ENCODE results near the gene PON3.

The PON3 gene

GRCh38 chr7:95327356-95327755 lies 68.8 kb downstream of the PON3 start:
- Histone ChIP-seq H3K4ac (ENCODE audit: low read length) (no peak overlapping the region), H2AK5ac (ENCODE audit: low read depth, low read length) (no peak overlapping the region)
- 100% methylated on average over 1 of the region's 3 CpGs; no CpG with 5 or more reads in 1 of the 2 donors for WGBS, 2 donors (ENCODE audit: extremely low coverage in 2 of 2, insufficient read length in 2 of 2, insufficient replicate concordance in 1 of 2)

DNA sequence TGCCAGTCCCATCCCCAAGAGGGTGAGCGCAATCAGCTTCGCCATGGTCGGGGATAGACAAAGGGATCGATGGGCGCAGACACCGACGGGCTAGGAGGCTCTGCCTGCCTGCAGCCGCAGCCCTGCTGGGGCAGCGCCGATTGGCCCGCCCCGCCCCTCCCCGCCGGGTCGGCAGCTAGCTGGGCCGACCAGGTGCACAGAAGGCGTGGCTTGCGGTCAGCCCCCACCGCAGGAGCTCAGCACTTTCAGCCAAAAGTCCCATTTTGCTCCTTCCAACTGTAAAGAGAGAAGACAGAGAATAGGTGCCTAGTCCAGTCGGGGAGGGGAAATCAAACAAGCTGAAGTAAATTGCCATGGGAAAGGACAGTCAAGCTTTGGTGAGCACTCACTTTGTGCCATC lies 71.7 kb downstream of the PON3 start, which contains the start of gene PON1:
Gene PON1, minus strand, starts transcription at position 102 of the 400 bp plus-strand sequence. Its CDS starts 57 bp downstream, at position 45.
- H2BK15ac ChIP-seq (ENCODE audit: low read length): peak within 1 kb of the TSS; percentile 33
- H2BK120ac ChIP-seq (ENCODE audit: low read depth, low read length): no peak within 1 kb of the TSS
- H3K18ac ChIP-seq (ENCODE audit: low read length): peak within 1 kb of the TSS; percentile 60
- no peak for DNase-seq (ENCODE audit: low spot score)
- H3K4me2 ChIP-seq (ENCODE audit: insufficient read depth, low read length, poor library complexity, severe bottlenecking): no peak within 1 kb of the TSS
- no peak within 1 kb of the TSS for H4K91ac ChIP-seq (ENCODE audit: low read depth, low read length, poor library complexity)
- no peak within 1 kb of the TSS for H3K9ac ChIP-seq (ENCODE audit: low read depth, low read length, poor library complexity)
- H3K23ac ChIP-seq (ENCODE audit: low read depth, low read length, poor library complexity): peak within 1 kb of the TSS; percentile 17
- H3K36me3 ChIP-seq (replicated peaks in 1 of 2; ENCODE audit: control insufficient read depth in 2 of 2, insufficient read depth in 2 of 2, low read length in 2 of 2): no peaks in the 10 kb centered on the region
- no peak within 1 kb of the TSS for H3K4ac ChIP-seq (ENCODE audit: low read length)
- no peak within 1 kb of the TSS for H2BK12ac ChIP-seq (ENCODE audit: low read length)
- WGBS, 2 donors (ENCODE audit: extremely low coverage in 2 of 2, insufficient read length in 2 of 2, insufficient replicate concordance in 1 of 2): no CpG with 5 or more reads among the region's 20 CpGs
- H3K4me1 ChIP-seq (ENCODE audit: control insufficient read depth in 2 of 2, insufficient read depth in 1 of 2, low read depth in 1 of 2, low read length in 2 of 2): no peaks in the 10 kb centered on the region
- no peaks in the 10 kb centered on the region for H3K79me1 ChIP-seq (ENCODE audit: low read depth, low read length)
- H3K14ac ChIP-seq (ENCODE audit: low read length): no peak within 1 kb of the TSS
- H2AK5ac ChIP-seq (ENCODE audit: low read depth, low read length): no peak within 1 kb of the TSS
- no peaks in the 10 kb centered on the region for H3K27me3 ChIP-seq (ENCODE audit: control insufficient read depth in 3 of 3, insufficient read depth in 3 of 3, low read depth in 1 of 3, low read length in 3 of 3)
- peaks cover 0 to 3% of the 10 kb centered on the region in 2 donors for H3K9me3 ChIP-seq (replicated peaks in 1 of 2; ENCODE audit: control insufficient read depth in 2 of 2, insufficient read depth in 1 of 2, low read depth in 1 of 2, low read length in 2 of 2)
- no peak within 1 kb of the TSS for H3K27ac ChIP-seq (replicated peaks; ENCODE audit: low read length)
- H3K4me3 ChIP-seq (ENCODE audit: low read length in 2 of 2): no peak within 1 kb of the TSS
- no peak within 1 kb of the TSS for H4K8ac ChIP-seq (ENCODE audit: low read depth, low read length)
- H2AFZ ChIP-seq (ENCODE audit: low read length): no peak within 1 kb of the TSS
- H2BK5ac ChIP-seq (ENCODE audit: low read length): no peak within 1 kb of the TSS

More at GRCh38 chr7:95327356-95327755, 68.8 kb downstream of the PON3 start:
- Histone ChIP-seq H4K91ac (ENCODE audit: low read depth, low read length, poor library complexity) (no peak overlapping the region), H3K9ac (ENCODE audit: low read depth, low read length, poor library complexity) (no peak overlapping the region), H3K4me2 (ENCODE audit: insufficient read depth, low read length, poor library complexity, severe bottlenecking) (no peak overlapping the region), H3K23ac (ENCODE audit: low read depth, low read length, poor library complexity) (no peak overlapping the region), H3K79me1 (ENCODE audit: low read depth, low read length) (no peaks in the 10 kb centered on the region), H2BK15ac (ENCODE audit: low read length) (no peak overlapping the region), H2BK5ac (ENCODE audit: low read length) (no peak overlapping the region), H3K9me3 (replicated peaks in 1 of 2; ENCODE audit: control insufficient read depth in 2 of 2, insufficient read depth in 1 of 2, low read depth in 1 of 2, low read length in 2 of 2) (peaks cover 0 to 3% of the 10 kb centered on the region in 2 donors), H3K4me1 (ENCODE audit: control insufficient read depth in 2 of 2, insufficient read depth in 1 of 2, low read depth in 1 of 2, low read length in 2 of 2) (peaks cover 0 to 3% of the 10 kb centered on the region in 2 donors), H3K14ac (ENCODE audit: low read length) (no peak overlapping the region), H2BK120ac (ENCODE audit: low read depth, low read length) (no peak overlapping the region), H4K8ac (ENCODE audit: low read depth, low read length) (no peak overlapping the region), H2BK12ac (ENCODE audit: low read length) (no peak overlapping the region), H3K27ac (replicated peaks; ENCODE audit: low read length) (no peak overlapping the region), H3K4me3 (ENCODE audit: low read length in 2 of 2) (no peak overlapping the region), H2AFZ (ENCODE audit: low read length) (no peak overlapping the region), H3K36me3 (replicated peaks in 1 of 2; ENCODE audit: control insufficient read depth in 2 of 2, insufficient read depth in 2 of 2, low read length in 2 of 2) (no peaks in the 10 kb centered on the region), H3K27me3 (ENCODE audit: control insufficient read depth in 3 of 3, insufficient read depth in 3 of 3, low read depth in 1 of 3, low read length in 3 of 3) (no peaks in the 10 kb centered on the region), H3K18ac (ENCODE audit: low read length) (no peak overlapping the region)
- no peak for DNase-seq (ENCODE audit: low spot score)

DNA sequence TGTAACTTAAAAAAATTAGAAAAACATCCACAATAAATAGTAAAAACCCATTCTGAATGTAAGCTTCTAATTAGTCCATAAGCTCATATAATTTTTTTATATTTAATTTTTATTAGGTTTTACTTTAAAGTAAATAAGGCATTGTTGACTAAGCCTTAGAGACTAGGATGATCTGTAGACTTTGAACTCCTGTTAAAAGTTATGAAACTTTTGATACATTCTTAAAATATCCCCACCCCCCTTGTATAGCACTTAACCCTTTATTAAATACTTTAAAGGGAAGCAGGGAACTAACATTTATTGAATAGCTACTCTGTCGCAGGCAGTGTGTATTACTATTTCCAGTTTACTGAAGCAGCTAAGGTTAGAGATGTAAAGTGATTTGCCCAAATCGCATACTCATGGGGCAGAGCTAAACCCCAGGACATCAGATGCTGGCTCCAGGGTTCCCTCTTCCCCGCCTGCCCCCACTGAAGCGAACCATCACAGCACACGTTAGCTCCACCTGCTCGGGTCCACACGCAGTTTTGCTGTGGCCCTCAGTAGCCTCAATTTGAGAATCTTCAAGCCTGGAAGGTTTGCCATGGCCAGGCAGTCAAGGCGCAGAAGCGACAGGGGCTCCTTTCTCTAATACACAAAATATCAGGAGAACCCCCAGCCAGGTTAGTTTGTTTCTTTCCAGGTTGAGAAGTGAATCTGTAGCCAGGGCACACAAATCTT lies 72.6 kb downstream of the PON3 start:
- H3K27me3 ChIP-seq (ENCODE audit: control insufficient read depth in 3 of 3, insufficient read depth in 3 of 3, low read depth in 1 of 3, low read length in 3 of 3): no peaks in the 10 kb centered on the region
- no peak overlapping the region for H3K4me3 ChIP-seq (ENCODE audit: low read length in 2 of 2)
- H3K9ac ChIP-seq (ENCODE audit: low read depth, low read length, poor library complexity): no peak overlapping the region
- H3K9me3 ChIP-seq (replicated peaks in 1 of 2; ENCODE audit: control insufficient read depth in 2 of 2, insufficient read depth in 1 of 2, low read depth in 1 of 2, low read length in 2 of 2): peaks cover 0 to 3% of the 10 kb centered on the region in 2 donors
- H3K4ac ChIP-seq (ENCODE audit: low read length): no peak overlapping the region
- no peak overlapping the region for H3K18ac ChIP-seq (ENCODE audit: low read length)
- H3K27ac ChIP-seq (replicated peaks; ENCODE audit: low read length): no peak overlapping the region
- no peaks in the 10 kb centered on the region for H3K79me1 ChIP-seq (ENCODE audit: low read depth, low read length)
- H3K23ac ChIP-seq (ENCODE audit: low read depth, low read length, poor library complexity): no peak overlapping the region
- no peak overlapping the region for H2AK5ac ChIP-seq (ENCODE audit: low read depth, low read length)
- no peak overlapping the region for H3K4me2 ChIP-seq (ENCODE audit: insufficient read depth, low read length, poor library complexity, severe bottlenecking)
- no peak overlapping the region for H2AFZ ChIP-seq (ENCODE audit: low read length)
- H4K91ac ChIP-seq (ENCODE audit: low read depth, low read length, poor library complexity): no peak overlapping the region
- DNase-seq (ENCODE audit: low spot score): no peak
- no peak overlapping the region for H2BK120ac ChIP-seq (ENCODE audit: low read depth, low read length)
- WGBS, 2 donors (ENCODE audit: extremely low coverage in 2 of 2, insufficient read length in 2 of 2, insufficient replicate concordance in 1 of 2): no CpG with 5 or more reads among the region's 9 CpGs
- no peaks in the 10 kb centered on the region for H3K4me1 ChIP-seq (ENCODE audit: control insufficient read depth in 2 of 2, insufficient read depth in 1 of 2, low read depth in 1 of 2, low read length in 2 of 2)
- no peak overlapping the region for H2BK12ac ChIP-seq (ENCODE audit: low read length)
- no peak overlapping the region for H2BK15ac ChIP-seq (ENCODE audit: low read length)
- H3K14ac ChIP-seq (ENCODE audit: low read length): no peak overlapping the region
- H4K8ac ChIP-seq (ENCODE audit: low read depth, low read length): no peak overlapping the region
- no peak overlapping the region for H2BK5ac ChIP-seq (ENCODE audit: low read length)
- no peaks in the 10 kb centered on the region for H3K36me3 ChIP-seq (replicated peaks in 1 of 2; ENCODE audit: control insufficient read depth in 2 of 2, insufficient read depth in 2 of 2, low read length in 2 of 2)

- peaks cover 0 to under 1% of the 10 kb centered on the region in 2 donors for H3K4me1 ChIP-seq (ENCODE audit: control insufficient read depth in 2 of 2, insufficient read depth in 1 of 2, low read depth in 1 of 2, low read length in 2 of 2)
- H4K8ac ChIP-seq (ENCODE audit: low read depth, low read length): no peak overlapping the region
- no peak overlapping the region for H2BK15ac ChIP-seq (ENCODE audit: low read length)
- H2AFZ ChIP-seq (ENCODE audit: low read length): no peak overlapping the region
- no peaks in the 10 kb centered on the region for H3K36me3 ChIP-seq (replicated peaks in 1 of 2; ENCODE audit: control insufficient read depth in 2 of 2, insufficient read depth in 2 of 2, low read length in 2 of 2)
- H2BK120ac ChIP-seq (ENCODE audit: low read depth, low read length): no peak overlapping the region
- H3K9me3 ChIP-seq (replicated peaks in 1 of 2; ENCODE audit: control insufficient read depth in 2 of 2, insufficient read depth in 1 of 2, low read depth in 1 of 2, low read length in 2 of 2): peaks cover 0 to 3% of the 10 kb centered on the region in 2 donors
- H3K18ac ChIP-seq (ENCODE audit: low read length): no peak overlapping the region
- H2AK5ac ChIP-seq (ENCODE audit: low read depth, low read length): no peak overlapping the region
- DNase-seq (ENCODE audit: low spot score): no peak
- no peak overlapping the region for H3K4me3 ChIP-seq (ENCODE audit: low read length in 2 of 2)
- no peaks in the 10 kb centered on the region for H3K27me3 ChIP-seq (ENCODE audit: control insufficient read depth in 3 of 3, insufficient read depth in 3 of 3, low read depth in 1 of 3, low read length in 3 of 3)
- no peak overlapping the region for H3K9ac ChIP-seq (ENCODE audit: low read depth, low read length, poor library complexity)
- H3K79me1 ChIP-seq (ENCODE audit: low read depth, low read length): no peaks in the 10 kb centered on the region
- H3K4ac ChIP-seq (ENCODE audit: low read length): no peak overlapping the region
- no peak overlapping the region for H3K23ac ChIP-seq (ENCODE audit: low read depth, low read length, poor library complexity)
- H3K4me2 ChIP-seq (ENCODE audit: insufficient read depth, low read length, poor library complexity, severe bottlenecking): no peak overlapping the region
- H3K14ac ChIP-seq (ENCODE audit: low read length): no peak overlapping the region
- H2BK12ac ChIP-seq (ENCODE audit: low read length): no peak overlapping the region
- H2BK5ac ChIP-seq (ENCODE audit: low read length): no peak overlapping the region
- H3K27ac ChIP-seq (replicated peaks; ENCODE audit: low read length): no peak overlapping the region
- no CpG with 5 or more reads among the region's 2 CpGs for WGBS, 2 donors (ENCODE audit: extremely low coverage in 2 of 2, insufficient read length in 2 of 2, insufficient replicate concordance in 1 of 2)
- H4K91ac ChIP-seq (ENCODE audit: low read depth, low read length, poor library complexity): no peak overlapping the region
Observed at GRCh38 chr7:95322854-95323253, 73.3 kb downstream of the PON3 start.

All from neuronal stem cell (in vitro differentiated cells).